H1 (cell line): Measurements from ENCODE around the gene SMARCA2. TPM values are rescaled to one million over a fixed set of nuclear protein-coding genes. Genes with fewer than 3 reads are reported as not detected.

Experiments
- CTCF ChIA-PET: fragments of 300-600 bp; sonication (Branson Sonifier 250); formaldehyde crosslinking; loops from one replicate; lab custom pipeline; 2021; ENCODE audit not compliant: partially characterized antibody; lab: Charles Lee
- POLR2A ChIA-PET: fragments of 300-600 bp; sonication (Branson Sonifier 250); formaldehyde crosslinking; loops from one replicate; lab custom pipeline; 2021; ENCODE audit warnings: inconsistent platforms; ENCODE audit not compliant: partially characterized antibody; lab: Charles Lee
- DNase-seq, 2 experiments: peaks; one replicate each; pipeline versions ENCODE4 v3.0.0 to v3.0.0-alpha.2; 2010 to 2022; ENCODE audit warnings: low spot score in 2 of 2, low read depth in 1 of 2, mixed read lengths in 1 of 2
- FAIRE-seq: peaks from 2 replicates; lab custom pipeline; 2011; peaks lifted over from hg19 to GRCh38; lab: Jason Lieb, UNC
- H2AFZ ChIP-seq: 2 replicates; pipeline ENCODE4 v1.8.1; 2012; ENCODE audit warnings: low read length, inconsistent platforms
- H2AK5ac ChIP-seq: 2 replicates; pipeline ENCODE4 v1.6.1; 2013; ENCODE audit warnings: low read depth, low read length
- H2BK120ac ChIP-seq: replicated peaks from 2 replicates; pipeline ENCODE3; 2013; ENCODE audit warnings: low read depth, low read length, inconsistent platforms
- H2BK12ac ChIP-seq: 2 replicates; pipeline ENCODE4 v1.6.1; 2013; ENCODE audit warnings: low read depth, low read length
- H2BK15ac ChIP-seq: 2 replicates; pipeline ENCODE4 v1.6.1; 2013; ENCODE audit warnings: low read length
- H2BK20ac ChIP-seq: 2 replicates; pipeline ENCODE4 v1.6.1; 2013; ENCODE audit warnings: low read length
- H2BK5ac ChIP-seq: 2 replicates; pipeline ENCODE4 v1.6.1; 2013; ENCODE audit warnings: low read depth, low read length
- H3K14ac ChIP-seq: 2 replicates; pipeline ENCODE4 v1.6.1; 2013; ENCODE audit warnings: inconsistent platforms; ENCODE audit not compliant: insufficient read length
- H3K18ac ChIP-seq: 2 replicates; pipeline ENCODE4 v1.6.1; 2013; ENCODE audit warnings: low read length; ENCODE audit errors: extremely low read depth
- H3K23ac ChIP-seq: 2 replicates; pipeline ENCODE4 v1.6.1; 2013; ENCODE audit warnings: inconsistent platforms; ENCODE audit not compliant: insufficient read length
- H3K23me2 ChIP-seq: 2 replicates; pipeline ENCODE4 v1.6.1; 2013; ENCODE audit warnings: low read depth, low read length
- H3K27ac ChIP-seq: 2 replicates; pipeline ENCODE4 v1.6.1; 2011; ENCODE audit warnings: low read depth, low read length, inconsistent platforms
- H3K27me3 ChIP-seq, 4 experiments: replicated peaks in 1 of 4; 1 replicate in 1 of 4; 2 replicates in 3 of 4; pipeline versions ENCODE4 v1.6.1 to v1.8.1; 2011 to 2013; ENCODE audit warnings: low read length in 3 of 4, mild to moderate bottlenecking in 3 of 4, inconsistent platforms in 2 of 4, mixed read lengths in 2 of 4, moderate library complexity in 1 of 4; ENCODE audit not compliant: control insufficient read depth in 3 of 4, insufficient read depth in 3 of 4; ENCODE audit errors: extremely low read depth in 1 of 4
- H3K36me3 ChIP-seq, 4 experiments: 2 replicates each; pipeline versions ENCODE4 v1.6.1 to v1.8.1; 2011 to 2013; ENCODE audit warnings: mild to moderate bottlenecking in 4 of 4, low read length in 3 of 4, moderate library complexity in 2 of 4, control low read depth in 1 of 4, inconsistent platforms in 1 of 4; ENCODE audit not compliant: insufficient read depth in 4 of 4, control insufficient read depth in 2 of 4
- H3K4ac ChIP-seq: replicated peaks from 2 replicates; pipeline ENCODE3; 2013; ENCODE audit warnings: low read length, low read depth, mixed read lengths, inconsistent platforms; ENCODE audit not compliant: insufficient read length
- H3K4me1 ChIP-seq, 4 experiments: replicated peaks in 1 of 4; 1 replicate in 1 of 4; 2 replicates in 3 of 4; pipeline versions ENCODE4 v1.6.1 to v1.8.1; 2011 to 2013; ENCODE audit warnings: low read length in 3 of 4, inconsistent platforms in 2 of 4, mixed read lengths in 1 of 4; ENCODE audit not compliant: insufficient read depth in 4 of 4, control insufficient read depth in 3 of 4
- H3K4me2 ChIP-seq, 2 experiments: 2 replicates each; pipeline versions ENCODE4 v1.6.1 to v1.8.1; 2011 to 2013; ENCODE audit warnings: low read depth in 2 of 2, low read length in 2 of 2, control low read depth in 1 of 2, inconsistent platforms in 1 of 2, mild to moderate bottlenecking in 1 of 2; ENCODE audit not compliant: insufficient read depth in 1 of 2
- H3K4me3 ChIP-seq, 4 experiments: fragments of 200-600, 300-600 bp in 1 of 4; sonication (generic), shearing (Covaris generic), sonication (Bioruptor Twin) in 1 of 4; 2 replicates each; pipeline versions ENCODE4 v1.5.1 to v1.8.1; 2011 to 2016; ENCODE audit warnings: low read length in 4 of 4, low read depth in 3 of 4, control low read depth in 2 of 4, inconsistent platforms in 2 of 4, mild to moderate bottlenecking in 2 of 4, mixed read lengths in 1 of 4, moderate library complexity in 1 of 4; ENCODE audit not compliant: insufficient read depth in 2 of 4; ENCODE audit errors: extremely low read depth in 1 of 4
- H3K56ac ChIP-seq: replicated peaks from 2 replicates; pipeline ENCODE3; 2013; ENCODE audit warnings: low read depth, mild to moderate bottlenecking, mixed read lengths, low read length, inconsistent platforms; ENCODE audit not compliant: insufficient read length
- H3K79me1 ChIP-seq: 2 replicates; pipeline ENCODE4 v1.6.1; 2013; ENCODE audit warnings: low read depth, low read length, control low read depth
- H3K79me2 ChIP-seq, 2 experiments: 2 replicates each; pipeline versions ENCODE4 v1.6.1 to v1.8.1; 2012 to 2013; ENCODE audit warnings: low read length in 2 of 2, mild to moderate bottlenecking in 2 of 2, inconsistent platforms in 1 of 2; ENCODE audit not compliant: insufficient read depth in 2 of 2, control insufficient read depth in 1 of 2
- H3K9ac ChIP-seq, 4 experiments: replicated peaks in 1 of 4; 1 replicate in 1 of 4; 2 replicates in 3 of 4; pipeline versions ENCODE4 v1.6.1 to v1.8.1; 2011 to 2013; ENCODE audit warnings: low read depth in 3 of 4, low read length in 3 of 4, control low read depth in 2 of 4, mild to moderate bottlenecking in 2 of 4, moderate library complexity in 2 of 4, inconsistent platforms in 1 of 4; ENCODE audit errors: extremely low read depth in 1 of 4
- H3K9me3 ChIP-seq, 2 experiments: 2 replicates each; pipeline versions ENCODE4 v1.6.1 to v1.8.1; 2012 to 2013; ENCODE audit warnings: mild to moderate bottlenecking in 2 of 2, moderate library complexity in 2 of 2, control low read depth in 1 of 2, inconsistent platforms in 1 of 2, low read depth in 1 of 2, low read length in 1 of 2, mixed read lengths in 1 of 2; ENCODE audit not compliant: insufficient read depth in 2 of 2
- H4K20me1 ChIP-seq, 2 experiments: replicated peaks in 1 of 2; 2 replicates each; pipeline versions ENCODE3 to v1.8.1; 2011 to 2013; ENCODE audit warnings: inconsistent platforms in 2 of 2, low read length in 2 of 2, mild to moderate bottlenecking in 1 of 2; ENCODE audit not compliant: insufficient read depth in 2 of 2, control insufficient read depth in 1 of 2
- H4K5ac ChIP-seq: 2 replicates; pipeline ENCODE4 v1.6.1; 2013; ENCODE audit warnings: low read length, low read depth, mixed read lengths, inconsistent platforms; ENCODE audit not compliant: insufficient read length
- H4K8ac ChIP-seq: 2 replicates; pipeline ENCODE4 v1.8.0; 2013; ENCODE audit warnings: mild to moderate bottlenecking, moderate library complexity, low read length, inconsistent platforms; ENCODE audit not compliant: insufficient read depth; ENCODE audit errors: extremely low read depth
- H4K91ac ChIP-seq: replicated peaks from 2 replicates; pipeline ENCODE3; 2013; ENCODE audit warnings: low read length, mixed read lengths, inconsistent platforms; ENCODE audit not compliant: insufficient read length
- ASH2L ChIP-seq: fragments of 200-600, 300-600 bp; sonication (generic); IDR thresholded peaks from one replicate; pipeline ENCODE4 v1.7.1; 2017; ENCODE audit warnings: low read length
- BRCA1 ChIP-seq: IDR thresholded peaks from 2 replicates; pipeline ENCODE4 v1.6.1; 2012; ENCODE audit warnings: low read depth, low read length, improper control_type of control experiment
- RXRA ChIP-seq: IDR thresholded peaks from 2 replicates; pipeline ENCODE4 v1.6.1; 2011; ENCODE audit warnings: low read depth, mild to moderate bottlenecking, low read length, moderate library complexity; ENCODE audit not compliant: insufficient read depth
- SUZ12 ChIP-seq: fragments of 200-600 bp; sonication (generic); IDR thresholded peaks from 2 replicates; pipeline ENCODE4 v1.6.1; 2012; ENCODE audit warnings: mild to moderate bottlenecking, inconsistent platforms, low read length, moderate library complexity, mixed read lengths
- WGBS, 2 experiments: shearing (Covaris generic) in 1 of 2; methylation state at CpG; one replicate each; pipeline versions ENCODE4 v1.1.6 to v1.1.7; 2013 to 2015; ENCODE audit warnings: low lambda C conversion rate in 2 of 2, mixed read lengths in 2 of 2, inconsistent platforms in 1 of 2, low coverage in 1 of 2, missing lambda C conversion rate in 1 of 2; ENCODE audit not compliant: insufficient replicate concordance in 2 of 2, insufficient coverage in 1 of 2, insufficient read length in 1 of 2; ENCODE audit errors: extremely low coverage in 1 of 2, missing lambda C conversion rate in 1 of 2; 5-methylcytosine and 5-hydroxymethylcytosine counted together
- polyA plus RNA-seq, 7 experiments: library from polyadenylated mRNA; depleted of rRNA in 3 of 7; stranded (reverse) in 5 of 7; unstranded in 2 of 7; fragments of >200 nt in 5 of 7; fragments of 200-250 nt in 2 of 7; gene quantifications; 1 replicate in 5 of 7; 2 replicates in 1 of 7; 4 replicates in 1 of 7; pipeline versions ENCODE4 v1.2.1 to v1.2.3, GENCODE V29; 2011 to 2013; ENCODE audit warnings: missing spikeins in 2 of 7, mixed read lengths in 2 of 7
- total RNA-seq: library from RNA; stranded (reverse); fragmentation: NEBNext Ultra II Directional; extraction: Animal tissue kit (Norgen Biotek cat#: 25700); gene quantifications from 2 replicates; pipeline ENCODE4 v1.2.1, GENCODE V29; 2021
- TF ChIP-seq, protein P1 (sequence below): IDR thresholded peaks from 2 replicates; pipeline ENCODE4 v1.6.1; 2012; ENCODE audit warnings: low read length, inconsistent platforms

Gene SMARCA2
- total and polyA plus RNA-seq, 2 of the 8 experiments (the other 6 are each of a cell fraction or from before 2014, with no cell fraction given): 6.3 to 21.7 TPM

- no peak overlapping the region for H3K4ac ChIP-seq
- no peaks in the 10 kb centered on the region for H3K27me3 ChIP-seq
- no peak for DNase-seq
- no peaks in the 10 kb centered on the region for H3K4me1 ChIP-seq
- H3K79me2 ChIP-seq: no peaks in the 10 kb centered on the region
- CTCF ChIA-PET: interaction anchor here (0.7 to 7.3 kb wide), 16 partner anchors 11 to 432 kb away, joined by 3 to 48 read pairs (median 4); no protein-coding TSS in a partner anchor
- no peaks in the 10 kb centered on the region; the same call in 1 of the 2 replicates for H3K79me1 ChIP-seq
- POLR2A ChIA-PET: no interaction called here
- peaks cover under 1 to 2% of the 10 kb centered on the region in 2 experiments; a peak in 1 of 4 replicates for H3K9me3 ChIP-seq
- no peaks in the 10 kb centered on the region for H4K20me1 ChIP-seq
- no peak overlapping the region for H3K56ac ChIP-seq
- H3K27ac ChIP-seq: no peak overlapping the region
- H2BK120ac ChIP-seq: peak overlapping the region; percentile 9
- H2AFZ ChIP-seq: no peak overlapping the region
- H2BK5ac ChIP-seq: peak overlapping the region; percentile 69; the same call in 1 of the 2 replicates
- no peak overlapping the region for H2AK5ac ChIP-seq
- peaks cover 2% of the 10 kb centered on the region; the same call in 1 of the 2 replicates for H3K23me2 ChIP-seq
- no peak overlapping the region for H3K4me2 ChIP-seq
- no peak overlapping the region for H3K4me3 ChIP-seq
- H4K8ac ChIP-seq: no peak overlapping the region
- TF ChIP-seq, protein P1, sequence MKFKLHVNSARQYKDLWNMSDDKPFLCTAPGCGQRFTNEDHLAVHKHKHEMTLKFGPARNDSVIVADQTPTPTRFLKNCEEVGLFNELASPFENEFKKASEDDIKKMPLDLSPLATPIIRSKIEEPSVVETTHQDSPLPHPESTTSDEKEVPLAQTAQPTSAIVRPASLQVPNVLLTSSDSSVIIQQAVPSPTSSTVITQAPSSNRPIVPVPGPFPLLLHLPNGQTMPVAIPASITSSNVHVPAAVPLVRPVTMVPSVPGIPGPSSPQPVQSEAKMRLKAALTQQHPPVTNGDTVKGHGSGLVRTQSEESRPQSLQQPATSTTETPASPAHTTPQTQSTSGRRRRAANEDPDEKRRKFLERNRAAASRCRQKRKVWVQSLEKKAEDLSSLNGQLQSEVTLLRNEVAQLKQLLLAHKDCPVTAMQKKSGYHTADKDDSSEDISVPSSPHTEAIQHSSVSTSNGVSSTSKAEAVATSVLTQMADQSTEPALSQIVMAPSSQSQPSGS: no peak
- TF ChIP-seq BRCA1: no peak
- TF ChIP-seq SUZ12: no peak
- TF ChIP-seq ASH2L: no peak
- TF ChIP-seq RXRA: no peak
- H3K23ac ChIP-seq: no peak overlapping the region
- H2BK12ac ChIP-seq: peak overlapping the region; percentile 83
- H3K36me3 ChIP-seq: no peaks in the 10 kb centered on the region
- no peak overlapping the region for H3K9ac ChIP-seq
- FAIRE-seq: no peak
- no peak overlapping the region for H3K14ac ChIP-seq
- H2BK15ac ChIP-seq: no peak overlapping the region
- H2BK20ac ChIP-seq: peak overlapping the region; percentile 98
- H4K91ac ChIP-seq: peak overlapping the region; percentile 12
- H3K18ac ChIP-seq: peak overlapping the region; percentile 34; the same call in 1 of the 2 replicates
- 90% methylated on average over 2 of the region's 2 CpGs; no CpG with 5 or more reads in 1 of the 2 experiments for WGBS, 2 experiments
- H4K5ac ChIP-seq: no peak overlapping the region
These were observed 213.5 kb downstream of the SMARCA2 start for GRCh38 chr9:2228641-2229040.
